K562 (cell line): Measurements from ENCODE around the gene ZFTA. TPM values are rescaled to one million over a fixed set of nuclear protein-coding genes. Genes with fewer than 3 reads are reported as not detected.
"Not testable (repeated sequence)": the region's sequence is repeated elsewhere in the genome, so short reads cannot be mapped to it uniquely, and the experiment has no call there.

Experiments used
- ATAC-seq: fragments of 200-7000 bp; cut with Tn5 transposase; 3 replicates; pipeline ENCODE4 v1.9.1; 2020; ENCODE audit warnings: moderate library complexity
- BruUV-seq: library from RNA; stranded (reverse); fragments of 400-500 nt; replicated peaks from 2 replicates; lab custom pipeline; 2021; lab: Mats Ljungman, UMichigan
- CTCF ChIA-PET: fragments of 300-600 bp; formaldehyde crosslinking; extraction: SDS; loops from one replicate; lab custom pipeline; 2021; ENCODE audit warnings: low intra/inter-chr PET ratio; lab: Yijun Ruan, JAX
- POLR2A ChIA-PET: fragments of 300-600, 350-650 bp; sonication (Branson Sonifier 250); formaldehyde crosslinking; extraction: SDS; loops from one replicate; lab custom pipeline; 2021; ENCODE audit warnings: antibody characterized with exemption, inconsistent platforms; lab: Yijun Ruan, JAX
- DNase-seq, 4 experiments: peaks; one replicate each; pipeline versions ENCODE4 v3.0.0 to v3.0.0-alpha.2; 2011 to 2018; ENCODE audit warnings: low spot score in 3 of 4, mixed read lengths in 3 of 4; ENCODE audit errors: extremely low read depth in 1 of 4
- FAIRE-seq: peaks from 2 replicates; lab custom pipeline; 2011; peaks lifted over from hg19 to GRCh38; lab: Jason Lieb, UNC
- H2AFZ ChIP-seq: 2 replicates; pipeline ENCODE4 v1.6.0; 2011; ENCODE audit warnings: low read depth, low read length, control low read depth, inconsistent platforms
- H3K27ac ChIP-seq: fragments of 200-600 bp; 3 replicates; pipeline ENCODE4 v1.8.0; 2011; ENCODE audit warnings: low read depth, mild to moderate bottlenecking, control low read depth, inconsistent platforms, low read length, moderate library complexity, mixed read lengths; ENCODE audit errors: extremely low read depth
- H3K27me3 ChIP-seq, 2 experiments: fragments of 300-600 bp in 1 of 2; 2 replicates in 1 of 2; 3 replicates in 1 of 2; pipeline versions ENCODE4 v1.6.0 to v1.8.0; 2011; ENCODE audit warnings: inconsistent platforms in 2 of 2, low read length in 2 of 2, mild to moderate bottlenecking in 1 of 2, mixed read lengths in 1 of 2, moderate library complexity in 1 of 2; ENCODE audit not compliant: control insufficient read depth in 2 of 2, insufficient read depth in 2 of 2
- H3K36me3 ChIP-seq: fragments of 300-600 bp; 3 replicates; pipeline ENCODE4 v1.8.0; 2011; ENCODE audit warnings: mild to moderate bottlenecking, low read length, inconsistent platforms; ENCODE audit not compliant: control insufficient read depth, insufficient read depth
- H3K4me1 ChIP-seq, 2 experiments: fragments of 200-600 bp in 1 of 2; replicated peaks in 1 of 2; 2 replicates in 1 of 2; 3 replicates in 1 of 2; pipeline versions ENCODE4 v1.5.1 to v1.8.0; 2011; ENCODE audit warnings: inconsistent platforms in 2 of 2, low read length in 2 of 2, mild to moderate bottlenecking in 1 of 2, mixed read lengths in 1 of 2, moderate library complexity in 1 of 2; ENCODE audit not compliant: control insufficient read depth in 2 of 2, insufficient read depth in 2 of 2
- H3K4me2 ChIP-seq: 2 replicates; pipeline ENCODE4 v1.6.1; 2011; ENCODE audit warnings: low read length, control low read depth, inconsistent platforms, mixed read lengths; ENCODE audit not compliant: insufficient read depth
- H3K4me3 ChIP-seq: fragments of 200-600 bp; sonication (generic), shearing (Covaris generic); 2 replicates; pipeline ENCODE4 v1.5.1; 2016; ENCODE audit warnings: control low read depth, inconsistent platforms
- H3K79me2 ChIP-seq: fragments of 200-600 bp; 3 replicates; pipeline ENCODE4 v1.8.0; 2011; ENCODE audit warnings: low read length, inconsistent platforms; ENCODE audit not compliant: control insufficient read depth, insufficient read depth
- H3K9ac ChIP-seq, 2 experiments: 2 replicates each; pipeline versions ENCODE4 v1.6.0 to v1.6.1; 2011; ENCODE audit warnings: low read depth in 2 of 2, low read length in 2 of 2, control low read depth in 1 of 2, inconsistent platforms in 1 of 2, mild to moderate bottlenecking in 1 of 2, mixed read lengths in 1 of 2; ENCODE audit not compliant: insufficient read depth in 1 of 2
- H3K9me1 ChIP-seq: one replicate; pipeline ENCODE4 v1.6.0; 2011; ENCODE audit warnings: inconsistent platforms, mild to moderate bottlenecking, low read length, moderate library complexity; ENCODE audit not compliant: control insufficient read depth, insufficient read depth
- H3K9me3 ChIP-seq: replicated peaks from 2 replicates; pipeline ENCODE4 v1.5.1; 2011; ENCODE audit warnings: low read depth, low read length, inconsistent platforms; ENCODE audit not compliant: control insufficient read depth, insufficient read depth
- H4K20me1 ChIP-seq: replicated peaks from 2 replicates; pipeline ENCODE4 v1.6.1; 2011; ENCODE audit warnings: low read length, inconsistent platforms, mixed read lengths; ENCODE audit not compliant: control insufficient read depth, insufficient read depth
- CEBPB ChIP-seq: fragments of 450-650 bp; IDR thresholded peaks from 2 replicates; pipeline ENCODE4 v1.6.1; 2016; ENCODE audit warnings: missing genetic modification characterization, missing compliant biosample characterization
- TEAD4 ChIP-seq, 2 experiments: sonication (generic) in 1 of 2; formaldehyde crosslinking in 1 of 2; IDR thresholded peaks; 2 replicates each; pipeline versions ENCODE4 v1.6.1 to v1.8.0; 2012 to 2022; ENCODE audit warnings: borderline replicate concordance in 1 of 2, inconsistent platforms in 1 of 2, low read length in 1 of 2, mild to moderate bottlenecking in 1 of 2, missing genetic modification reagents in 1 of 2
- ZNF263 ChIP-seq: sonication (generic); formaldehyde crosslinking; IDR thresholded peaks from 2 replicates; pipeline ENCODE4 v1.8.0; 2022; ENCODE audit warnings: mild to moderate bottlenecking, missing genetic modification reagents, borderline replicate concordance
- WGBS: fragments of 100-300 bp; shearing (Covaris generic); methylation state at CpG from one replicate; pipeline ENCODE4 v1.1.6; 2016; ENCODE audit warnings: low coverage, mixed read lengths; ENCODE audit not compliant: insufficient coverage; ENCODE audit errors: missing lambda C conversion rate; 5-methylcytosine and 5-hydroxymethylcytosine counted together
- in situ Hi-C: fragments of 300-500 bp; cut with MboI; formaldehyde crosslinking; loops from 4 replicates; pipeline ENCODE4 v1.15.0; 2018; ENCODE audit warnings: inconsistent platforms, mixed read lengths
- intact Hi-C: fragments of 100-400 bp; cut with micrococcal nuclease; formaldehyde crosslinking; loops from 2 replicates; pipeline ENCODE4 v1.14.2; 2022
- polyA plus RNA-seq, 8 experiments: library from polyadenylated mRNA; depleted of rRNA in 4 of 8; stranded (reverse) in 5 of 8; unstranded in 3 of 8; fragments of >200 nt; fragmentation: Nextera tagmentation in 2 of 8; fragmentation: Illumina TruSeq in 1 of 8; extraction: Ambion mirVana in 2 of 8; extraction: Trizol in 1 of 8; gene quantifications; 2 replicates each; pipeline versions ENCODE4 v1.2.1 to v1.2.3, GENCODE V29; 2011 to 2014; ENCODE audit warnings: inconsistent platforms in 1 of 8, missing spikeins in 1 of 8
- total RNA-seq, 7 experiments: library from RNA; depleted of rRNA in 6 of 7; stranded (reverse); fragments of >200 nt in 6 of 7; fragmentation: Illumina TruSeq in 2 of 7; extraction: Trizol in 2 of 7; gene quantifications; 2 replicates each; pipeline versions ENCODE4 v1.2.1 to v1.2.3, GENCODE V29; 2011 to 2021; ENCODE audit warnings: low replicate concordance in 1 of 7

The ZFTA gene
- total and polyA plus RNA-seq, 9 of the 15 experiments (the other 6 are each of a cell fraction or from before 2014, with no cell fraction given) = 0.45 to 12.3 (median 2.9) TPM

- WGBS = 64% methylated on average over 2 of the region's 2 CpGs
- H3K9ac ChIP-seq, BruUV-seq, ATAC-seq, in situ Hi-C loops, FAIRE-seq, intact Hi-C loops, H3K27ac ChIP-seq, H4K20me1 ChIP-seq, H3K4me3 ChIP-seq, H3K4me2 ChIP-seq, CTCF ChIA-PET, H3K27me3 ChIP-seq, H3K36me3 ChIP-seq, H2AFZ ChIP-seq, H3K9me1 ChIP-seq, H3K9me3 ChIP-seq, DNase-seq: not testable (repeated sequence)
- H3K79me2 ChIP-seq = peaks cover 13% of the 10 kb centered on the region
- POLR2A ChIA-PET = interaction anchor here (0.6 kb wide), 1 partner anchor 144 kb away, joined by 3 read pairs; no protein-coding TSS in a partner anchor
- TF ChIP-seq ZNF263 = peak; percentile 78; the same call in 1 of the 2 replicates
- peaks cover 5 to 25% of the 10 kb centered on the region in 2 experiments for H3K4me1 ChIP-seq
These were observed 3.3 kb upstream of the ZFTA start for GRCh38 chr11:63771741-63772318.

GRCh38 chr11:63770763-63771162 lies 2.2 kb upstream of the ZFTA start:
- no peak for ATAC-seq
- Histone ChIP-seq H3K36me3 (peaks cover 3% of the 10 kb centered on the region; the same call in 1 of the 3 replicates), H4K20me1 (no peaks in the 10 kb centered on the region), H3K79me2 (peaks cover 19% of the 10 kb centered on the region), H3K27ac (no peak overlapping the region), H3K9ac (no peak overlapping the region), H2AFZ (no peak overlapping the region), H3K9me1 (no peaks in the 10 kb centered on the region), H3K4me3 (no peak overlapping the region), H3K9me3 (no peaks in the 10 kb centered on the region), H3K4me1 (peaks cover 8 to 35% of the 10 kb centered on the region in 2 experiments), H3K4me2 (no peak overlapping the region), H3K27me3 (no peaks in the 10 kb centered on the region)
- 53% methylated on average over 7 of the region's 7 CpGs for WGBS
- no peak for DNase-seq
- TF ChIP-seq TEAD4 (IDR thresholded peaks at IDR 0.05; ENCODE audit: low read length) = no peak
- no peak for TF ChIP-seq TEAD4 (CRISPR knock-in tag; IDR thresholded peaks at IDR 0.05; ENCODE audit: borderline replicate concordance)
- peak; percentile 55 for TF ChIP-seq CEBPB (tag)
- intact Hi-C loops (no loop called here), in situ Hi-C loops (no loop called here)
- BruUV-seq = no TSS peak
- ChIA-PET CTCF (interaction anchor here (0.6 kb wide), 1 partner anchor 131 kb away, joined by 4 read pairs; no protein-coding TSS in a partner anchor), POLR2A (no interaction called here)
- FAIRE-seq = no peak
